Testis (tissue), 2 donors: ENCODE results near the gene AUTS2.

Source experiments
- CTCF ChIP-seq, 3 experiments: fragments of 450-650 bp in 2 of 3; fragments of 200-600 bp in 1 of 3; sonication (generic) in 1 of 3; IDR thresholded peaks; one replicate each; pipeline ENCODE4 v1.5.1; 2016 to 2019; ENCODE audit warnings: antibody characterized with exemption in 3 of 3, mild to moderate bottlenecking in 2 of 3, moderate library complexity in 1 of 3
- POLR2A ChIP-seq: fragments of 450-650 bp; IDR thresholded peaks from one replicate; pipeline ENCODE4 v1.6.1; 2017; ENCODE audit warnings: antibody characterized with exemption, mild to moderate bottlenecking, moderate library complexity

GRCh38 chr7:70415179-70415972, 817.1 kb downstream of the AUTS2 start:
- TF ChIP-seq POLR2A: no peak
- TF ChIP-seq CTCF (IDR thresholded peaks at IDR 0.05): no peak
